HL-60 (cell line): Measurements from ENCODE around the gene SLAMF6.

Experiments
- DNase-seq, 2 experiments: peaks; one replicate each; pipeline ENCODE4 v3.0.0-alpha.2; 2010 to 2020; ENCODE audit warnings: low read depth in 1 of 2, low spot score in 1 of 2
- H3K27ac ChIP-seq: fragments of 250-450 bp; sonication (Bioruptor Pico); replicated peaks from 2 replicates; pipeline ENCODE4 v1.5.1; 2020; ENCODE audit warnings: mild to moderate bottlenecking, moderate library complexity
- H3K27me3 ChIP-seq: fragments of 250-450 bp; sonication (Bioruptor Pico); 2 replicates; pipeline ENCODE4 v1.5.1; 2021; ENCODE audit warnings: mild to moderate bottlenecking, moderate library complexity; ENCODE audit not compliant: insufficient read depth, poor library complexity, severe bottlenecking
- H3K4me3 ChIP-seq: replicated peaks from 2 replicates; pipeline ENCODE4 v1.5.1; 2011; ENCODE audit warnings: mild to moderate bottlenecking, control low read depth, low read length; ENCODE audit not compliant: insufficient read depth
- GABPA ChIP-seq: IDR thresholded peaks from 2 replicates; pipeline ENCODE4 v1.6.1; 2012; ENCODE audit warnings: low read depth
- POLR2AphosphoS5 ChIP-seq: IDR thresholded peaks from 2 replicates; pipeline ENCODE4 v1.6.1; 2012; ENCODE audit warnings: low read depth
- SPI1 ChIP-seq: IDR thresholded peaks from 2 replicates; pipeline ENCODE4 v1.6.1; 2012; ENCODE audit warnings: low read depth, mild to moderate bottlenecking, borderline replicate concordance
- TF ChIP-seq, protein P1 (sequence below): IDR thresholded peaks from 2 replicates; pipeline ENCODE4 v1.6.1; 2012; ENCODE audit warnings: low read depth; ENCODE audit not compliant: insufficient replicate concordance
- TF ChIP-seq, protein P2 (sequence below): IDR thresholded peaks from one replicate; pipeline ENCODE4 v1.5.1; 2011; ENCODE audit warnings: low read length, control low read depth, inconsistent platforms; ENCODE audit not compliant: insufficient read depth

The SLAMF6 gene

DNA sequence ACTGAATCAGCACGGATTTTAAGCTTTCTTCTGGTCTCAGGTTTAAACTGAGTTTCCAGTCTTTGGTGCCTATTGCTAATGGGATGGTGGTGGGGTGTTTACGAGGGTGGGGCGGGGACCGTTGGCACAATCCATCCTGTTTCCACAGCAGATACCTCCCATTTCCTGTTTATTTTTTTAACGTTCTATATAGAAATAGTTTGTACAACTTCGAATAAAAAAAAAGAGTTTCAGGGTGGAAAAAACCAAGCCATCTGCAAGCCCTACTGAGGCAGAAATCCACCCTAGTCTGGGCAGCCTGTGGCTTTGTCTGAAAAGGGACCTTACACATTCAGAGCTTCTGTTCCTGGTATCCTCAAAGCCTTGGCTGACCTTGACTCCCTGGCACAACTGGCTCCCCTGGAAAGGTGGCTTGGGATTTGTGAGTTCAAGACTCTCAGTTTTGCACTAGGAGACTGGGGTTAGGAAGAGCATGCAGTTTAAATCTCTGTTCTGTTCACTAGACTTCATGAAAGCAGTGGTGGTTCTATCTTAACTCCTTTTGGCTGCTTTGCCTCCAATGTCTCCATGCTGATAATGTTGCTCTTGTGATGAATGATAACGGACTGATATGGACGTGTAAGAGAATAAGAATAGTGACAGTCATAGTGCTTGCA, 76.0 kb downstream of the SLAMF6 start:
- H3K27me3 ChIP-seq: no peaks in the 10 kb centered on the region
- TF ChIP-seq SPI1 (no peak), GABPA (no peak), POLR2AphosphoS5 (no peak)
- TF ChIP-seq, protein P1, sequence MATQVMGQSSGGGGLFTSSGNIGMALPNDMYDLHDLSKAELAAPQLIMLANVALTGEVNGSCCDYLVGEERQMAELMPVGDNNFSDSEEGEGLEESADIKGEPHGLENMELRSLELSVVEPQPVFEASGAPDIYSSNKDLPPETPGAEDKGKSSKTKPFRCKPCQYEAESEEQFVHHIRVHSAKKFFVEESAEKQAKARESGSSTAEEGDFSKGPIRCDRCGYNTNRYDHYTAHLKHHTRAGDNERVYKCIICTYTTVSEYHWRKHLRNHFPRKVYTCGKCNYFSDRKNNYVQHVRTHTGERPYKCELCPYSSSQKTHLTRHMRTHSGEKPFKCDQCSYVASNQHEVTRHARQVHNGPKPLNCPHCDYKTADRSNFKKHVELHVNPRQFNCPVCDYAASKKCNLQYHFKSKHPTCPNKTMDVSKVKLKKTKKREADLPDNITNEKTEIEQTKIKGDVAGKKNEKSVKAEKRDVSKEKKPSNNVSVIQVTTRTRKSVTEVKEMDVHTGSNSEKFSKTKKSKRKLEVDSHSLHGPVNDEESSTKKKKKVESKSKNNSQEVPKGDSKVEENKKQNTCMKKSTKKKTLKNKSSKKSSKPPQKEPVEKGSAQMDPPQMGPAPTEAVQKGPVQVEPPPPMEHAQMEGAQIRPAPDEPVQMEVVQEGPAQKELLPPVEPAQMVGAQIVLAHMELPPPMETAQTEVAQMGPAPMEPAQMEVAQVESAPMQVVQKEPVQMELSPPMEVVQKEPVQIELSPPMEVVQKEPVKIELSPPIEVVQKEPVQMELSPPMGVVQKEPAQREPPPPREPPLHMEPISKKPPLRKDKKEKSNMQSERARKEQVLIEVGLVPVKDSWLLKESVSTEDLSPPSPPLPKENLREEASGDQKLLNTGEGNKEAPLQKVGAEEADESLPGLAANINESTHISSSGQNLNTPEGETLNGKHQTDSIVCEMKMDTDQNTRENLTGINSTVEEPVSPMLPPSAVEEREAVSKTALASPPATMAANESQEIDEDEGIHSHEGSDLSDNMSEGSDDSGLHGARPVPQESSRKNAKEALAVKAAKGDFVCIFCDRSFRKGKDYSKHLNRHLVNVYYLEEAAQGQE: no peak
- TF ChIP-seq, protein P2, sequence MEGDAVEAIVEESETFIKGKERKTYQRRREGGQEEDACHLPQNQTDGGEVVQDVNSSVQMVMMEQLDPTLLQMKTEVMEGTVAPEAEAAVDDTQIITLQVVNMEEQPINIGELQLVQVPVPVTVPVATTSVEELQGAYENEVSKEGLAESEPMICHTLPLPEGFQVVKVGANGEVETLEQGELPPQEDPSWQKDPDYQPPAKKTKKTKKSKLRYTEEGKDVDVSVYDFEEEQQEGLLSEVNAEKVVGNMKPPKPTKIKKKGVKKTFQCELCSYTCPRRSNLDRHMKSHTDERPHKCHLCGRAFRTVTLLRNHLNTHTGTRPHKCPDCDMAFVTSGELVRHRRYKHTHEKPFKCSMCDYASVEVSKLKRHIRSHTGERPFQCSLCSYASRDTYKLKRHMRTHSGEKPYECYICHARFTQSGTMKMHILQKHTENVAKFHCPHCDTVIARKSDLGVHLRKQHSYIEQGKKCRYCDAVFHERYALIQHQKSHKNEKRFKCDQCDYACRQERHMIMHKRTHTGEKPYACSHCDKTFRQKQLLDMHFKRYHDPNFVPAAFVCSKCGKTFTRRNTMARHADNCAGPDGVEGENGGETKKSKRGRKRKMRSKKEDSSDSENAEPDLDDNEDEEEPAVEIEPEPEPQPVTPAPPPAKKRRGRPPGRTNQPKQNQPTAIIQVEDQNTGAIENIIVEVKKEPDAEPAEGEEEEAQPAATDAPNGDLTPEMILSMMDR: no peak
- H3K27ac ChIP-seq: no peak overlapping the region
- no peak overlapping the region for H3K4me3 ChIP-seq
- DNase-seq: no peak

DNA sequence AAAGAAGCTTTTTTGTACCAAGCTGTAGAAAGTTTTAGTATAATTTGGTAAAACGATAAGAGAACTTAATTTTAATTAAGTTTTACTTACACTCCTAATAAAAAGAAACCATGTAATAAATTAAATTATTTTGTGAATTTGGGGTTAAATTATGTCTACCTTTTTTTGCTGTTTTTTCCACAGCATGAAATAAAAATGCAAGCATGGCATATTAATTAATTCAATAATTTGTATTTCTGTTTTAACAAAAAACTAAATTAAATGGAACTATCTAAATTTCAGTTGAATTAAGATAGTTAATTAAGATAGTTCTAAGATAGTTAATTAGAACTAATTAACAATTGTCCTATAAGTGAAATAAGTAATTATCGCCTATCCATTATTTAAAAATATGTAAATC, 83.3 kb downstream of the SLAMF6 start:
- no peak overlapping the region for H3K27ac ChIP-seq
- no peak overlapping the region for H3K4me3 ChIP-seq
- no peaks in the 10 kb centered on the region for H3K27me3 ChIP-seq
- TF ChIP-seq POLR2AphosphoS5: no peak
- TF ChIP-seq, protein P2: no peak
- no peak for TF ChIP-seq SPI1
- no peak for TF ChIP-seq GABPA
- TF ChIP-seq, protein P1: no peak
- no peak for DNase-seq

DNA sequence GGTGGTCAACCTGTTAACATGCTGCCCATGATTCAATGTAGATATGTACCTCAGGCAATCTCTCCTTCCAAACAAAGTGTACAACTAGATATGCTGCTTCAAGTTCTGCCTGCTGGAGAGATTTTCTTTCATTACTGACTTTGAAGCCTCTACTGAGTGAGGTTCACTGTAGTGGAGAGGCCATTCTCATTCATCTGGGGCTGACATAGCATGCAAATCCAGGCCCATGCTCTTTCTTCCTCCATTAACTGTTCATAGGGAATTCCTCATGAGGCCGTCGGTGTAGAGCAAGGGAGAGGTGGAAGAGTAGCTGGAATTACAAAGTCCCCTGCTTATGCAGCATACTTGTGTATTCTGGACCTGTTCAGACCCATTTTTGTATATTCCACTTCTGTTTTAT, 84.1 kb downstream of the SLAMF6 start:
- no peak for DNase-seq
- no peaks in the 10 kb centered on the region for H3K27me3 ChIP-seq

More for the DNA sequence above, 84.1 kb downstream of the SLAMF6 start:
- TF ChIP-seq, protein P2: no peak
- Histone ChIP-seq H3K4me3 (no peak overlapping the region), H3K27ac (no peak overlapping the region)
